Stimulated activated CD4-positive, alpha-beta T cell treated with anti-CD3 and anti-CD28 coated beads, Interleukin-12 subunit alpha, Interleukin-12 subunit beta, amount 100 ng/mL, for 48 hours (primary cell): ENCODE measurements around the gene USHBP1.

Source experiments
- DNase-seq, 3 donors: peaks; one replicate each; pipeline ENCODE4 v3.0.0-alpha.2; 2020; ENCODE audit warnings: low read depth in 2 of 3, low spot score in 1 of 3

The USHBP1 gene

DNA sequence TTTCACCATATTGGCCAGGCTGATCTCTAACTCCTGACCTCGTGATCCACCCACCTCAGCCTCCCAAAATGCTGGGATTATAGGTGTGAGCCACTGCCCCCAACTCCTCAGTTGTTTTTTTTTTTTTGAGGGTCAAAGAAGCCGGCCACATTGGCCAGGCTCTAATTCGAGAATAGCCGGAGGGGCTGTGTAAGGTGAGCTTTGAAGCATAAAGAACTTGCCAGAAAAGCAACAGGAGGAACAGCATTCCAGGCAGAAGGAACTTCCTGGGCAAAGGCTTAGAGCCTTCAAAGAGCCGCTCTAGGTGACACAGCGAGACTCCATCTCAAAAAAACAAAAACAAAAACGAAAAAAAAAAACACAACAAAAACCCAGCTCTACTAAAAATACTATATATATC is 1.5 kb upstream of the USHBP1 start:
- no peak for DNase-seq

GRCh38 chr19:17263712-17264640 is 569 bp downstream of the USHBP1 start:
- no peak for DNase-seq

GRCh38 chr19:17262557-17262956 is 2.0 kb downstream of the USHBP1 start:
- DNase-seq = no peak

DNA sequence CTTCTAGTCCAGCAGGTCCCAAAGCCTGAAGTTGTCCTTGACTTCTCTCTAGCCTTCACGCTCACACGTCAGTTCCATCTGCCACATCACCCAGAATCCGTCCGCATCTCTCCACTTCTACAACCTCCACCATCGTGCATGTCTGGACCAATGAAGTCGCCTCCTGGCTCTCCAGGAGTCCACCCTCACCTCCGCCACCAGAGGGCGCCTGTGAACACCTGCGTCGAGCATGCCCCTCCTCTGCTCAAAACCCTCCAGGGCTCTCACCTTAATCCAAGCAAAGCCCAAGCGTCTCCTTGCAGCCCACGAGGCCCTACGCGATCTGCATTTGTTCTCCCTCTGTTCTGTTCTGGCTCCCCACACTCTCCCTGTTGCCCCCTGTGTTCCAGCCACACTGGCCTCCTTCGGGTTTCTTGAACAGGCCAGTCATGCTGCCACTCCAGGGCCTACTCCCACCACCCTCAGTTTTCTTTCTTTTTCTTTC is 3.7 kb downstream of the USHBP1 start:
- DNase-seq = peak; percentile 86 to 87 (median 86)

- DNase-seq = no peak
These were observed 4.6 kb downstream of the USHBP1 start for GRCh38 chr19:17259934-17260333.

DNA sequence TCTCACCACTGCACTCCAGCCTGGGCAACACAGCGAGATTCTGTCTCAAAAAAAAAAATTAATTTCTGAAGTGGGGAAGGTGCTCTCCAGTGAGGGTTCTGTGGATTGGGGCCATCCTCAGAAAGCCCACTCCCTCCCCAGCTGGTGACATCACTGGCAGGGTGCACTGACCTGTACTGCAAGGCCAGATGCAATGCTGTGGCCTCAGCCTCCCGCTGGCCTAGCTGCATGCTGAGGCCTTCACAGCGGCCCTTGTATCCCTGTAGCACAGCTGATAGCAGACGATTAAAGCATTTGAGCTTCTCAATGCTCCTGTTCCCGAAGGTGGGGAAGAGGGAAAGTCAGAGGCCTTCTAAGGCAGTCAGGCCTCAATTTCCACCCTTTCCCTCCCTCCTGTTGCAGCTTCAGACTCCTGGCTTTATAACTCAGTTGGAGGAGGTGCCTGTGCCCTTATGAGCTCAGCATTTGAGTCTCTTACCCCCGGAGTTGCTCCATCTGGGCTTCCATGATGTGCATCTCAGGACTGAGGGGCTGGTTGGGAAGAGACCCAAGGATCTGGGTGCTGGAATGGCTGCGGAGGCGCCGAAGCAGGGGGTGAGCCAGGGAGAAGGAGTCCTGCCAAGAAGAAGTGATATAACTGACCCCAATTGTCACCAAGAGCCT is 5.3 kb downstream of the USHBP1 start:
- DNase-seq = no peak

GRCh38 chr19:17256130-17256529 is 8.4 kb downstream of the USHBP1 start:
- no peak for DNase-seq

- no peak for DNase-seq
These were observed 9.4 kb downstream of the USHBP1 start for GRCh38 chr19:17255150-17255621.

DNA sequence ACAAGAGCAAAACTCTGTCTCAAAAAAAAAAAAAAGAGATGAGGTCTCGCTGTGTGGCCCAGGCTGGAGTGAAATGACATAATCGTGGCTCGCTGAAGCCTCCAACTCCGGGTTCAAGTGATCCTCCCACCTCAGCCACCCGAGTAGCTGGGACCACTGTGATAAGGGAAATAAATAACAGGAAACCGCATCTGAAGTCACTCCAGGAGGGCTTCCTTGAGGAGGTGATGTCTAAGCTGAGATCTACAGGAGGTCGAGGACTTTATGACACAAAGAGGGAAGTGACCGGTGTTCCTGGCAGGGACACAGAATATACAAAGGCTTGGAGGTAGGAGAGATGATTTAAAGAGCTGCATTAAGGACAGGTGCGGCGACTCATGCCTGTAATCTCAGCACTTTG is 9.9 kb downstream of the USHBP1 start:
- DNase-seq = no peak

DNA sequence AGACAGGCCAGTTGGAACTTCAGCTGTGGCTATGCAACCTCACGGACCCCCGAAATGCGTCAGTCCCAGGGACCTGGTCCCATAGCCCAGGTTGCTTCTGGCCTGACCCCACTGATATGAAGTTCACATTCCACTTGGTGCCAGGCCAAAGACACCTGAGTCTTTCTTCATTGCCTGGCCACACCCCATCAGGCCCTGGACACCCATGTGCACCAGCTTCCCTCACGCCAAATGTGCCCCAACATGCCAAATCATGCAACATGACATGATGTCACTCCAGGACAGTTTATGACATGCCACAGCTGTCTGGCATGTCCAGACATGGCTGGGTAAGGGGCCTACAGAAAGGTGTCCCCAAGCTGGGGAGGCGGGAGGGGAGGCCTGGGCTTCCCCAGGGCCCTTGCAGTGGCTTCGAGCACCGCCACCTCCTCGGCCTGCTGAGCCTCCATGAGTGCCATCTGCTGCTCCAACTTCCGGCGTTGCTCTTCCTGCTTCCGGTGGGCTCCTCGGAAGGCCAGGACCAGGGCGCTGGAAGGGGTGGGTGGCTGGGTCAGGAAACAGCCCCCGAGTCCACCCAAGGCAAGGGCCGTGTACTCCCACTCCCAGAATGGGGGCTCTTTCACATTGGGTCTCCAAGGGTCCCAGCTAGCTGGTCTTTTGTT is 14.5 kb downstream of the USHBP1 start:
- no peak for DNase-seq

DNA sequence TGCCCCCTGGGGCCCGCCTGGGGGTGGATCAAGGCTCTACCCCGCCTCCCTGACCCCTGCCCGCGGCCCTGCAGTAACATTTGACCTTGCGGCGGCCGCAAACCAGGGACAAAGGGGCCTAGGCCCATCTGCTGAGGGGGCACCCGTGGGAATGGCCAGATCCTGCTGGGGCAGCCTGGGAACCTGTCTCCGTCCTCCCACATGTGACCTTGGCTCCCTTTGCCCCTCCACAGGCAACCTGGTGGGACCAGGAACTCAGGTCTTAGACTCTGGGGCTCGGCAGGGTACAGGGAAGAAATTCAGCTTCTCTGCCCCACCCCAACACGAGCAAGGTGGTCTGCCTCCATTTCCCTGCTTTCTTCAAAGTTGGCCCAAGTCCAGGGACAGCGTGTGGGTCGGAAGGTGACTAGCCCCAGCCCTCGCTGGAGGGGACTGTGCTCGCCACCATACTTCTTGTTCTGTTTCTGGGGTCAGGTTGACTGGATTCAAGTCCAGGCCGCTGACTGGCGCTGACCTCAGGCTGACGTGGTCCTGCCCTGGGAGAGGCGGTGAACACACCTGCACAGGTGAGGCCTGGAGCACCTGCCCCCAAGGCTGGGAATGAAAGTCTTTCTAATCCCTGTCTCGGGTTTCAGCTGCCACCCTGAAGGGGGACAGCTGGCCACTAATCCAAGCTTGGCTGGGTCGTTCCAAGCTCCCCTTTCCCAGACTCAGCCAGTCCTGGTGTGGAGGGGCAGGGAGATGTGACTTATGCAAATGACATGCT is 16.4 kb downstream of the USHBP1 start:
- no peak for DNase-seq

- no peak for DNase-seq
These were observed 17.7 kb downstream of the USHBP1 start for GRCh38 chr19:17246681-17247425.

DNA sequence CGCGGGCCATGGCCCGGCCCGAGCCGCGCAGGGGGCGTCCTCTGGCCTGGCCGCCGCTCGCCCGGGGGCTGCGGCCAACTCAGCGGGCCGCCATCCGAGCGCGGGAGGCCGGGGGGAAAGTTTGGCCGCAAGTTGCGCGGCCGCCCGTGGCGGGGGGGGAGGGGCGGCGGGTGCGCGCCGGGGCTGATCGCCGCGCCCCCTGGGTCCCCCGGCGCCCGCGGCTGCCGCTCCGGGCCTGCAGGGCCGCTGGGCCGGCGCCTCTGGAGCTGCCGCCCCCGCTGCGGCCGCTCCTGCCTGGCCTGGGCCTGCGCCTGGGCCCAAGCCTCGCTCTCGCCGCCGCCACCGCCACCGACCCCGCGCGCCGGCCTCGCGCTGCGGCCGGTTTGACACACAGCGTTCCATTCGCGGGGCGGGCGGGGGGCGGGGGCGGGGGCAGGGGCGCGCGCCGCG is 19.0 kb downstream of the USHBP1 start, which contains the start of gene NR2F6:
Gene NR2F6 (minus strand): TSS at position 385 of the 450 bp plus-strand sequence. CDS start 699 bp downstream, outside the sequence.
- DNase-seq = no peak

GRCh38 chr19:17244618-17245534 is 19.7 kb downstream of the USHBP1 start:
- no peak for DNase-seq

GRCh38 chr19:17243830-17244617 is 20.5 kb downstream of the USHBP1 start:
- no peak for DNase-seq

DNA sequence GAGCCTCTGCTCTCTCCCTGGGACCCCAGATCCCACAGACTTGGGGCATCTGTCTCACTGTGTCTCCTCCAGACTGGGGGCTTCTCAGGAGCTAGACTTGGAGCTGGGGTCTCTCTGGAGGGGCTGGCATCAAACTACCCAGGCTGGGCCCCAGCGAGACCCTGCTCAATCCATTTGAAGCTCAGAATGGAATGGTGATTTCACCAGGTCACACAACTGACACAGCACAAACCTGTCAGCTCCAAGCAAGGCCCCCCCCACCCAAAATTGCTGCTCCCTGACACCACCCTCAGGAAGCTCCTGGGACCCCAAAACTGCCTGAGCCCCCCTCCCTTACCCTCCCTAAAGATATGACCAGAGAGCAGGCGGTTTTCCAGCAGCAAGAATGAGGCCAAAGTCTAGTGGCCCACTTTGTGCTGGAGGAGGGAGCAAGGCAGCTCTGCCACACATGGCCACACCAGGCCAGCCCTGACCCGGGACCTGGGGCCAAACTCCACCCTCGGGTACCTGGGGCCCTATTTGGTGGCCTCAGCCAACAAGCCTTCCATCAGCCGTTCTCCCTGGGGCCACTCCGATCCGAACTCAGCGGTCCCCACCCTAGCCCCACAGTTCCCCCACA is 21.2 kb downstream of the USHBP1 start:
- DNase-seq = no peak

- DNase-seq = no peak
These were observed 21.9 kb downstream of the USHBP1 start for GRCh38 chr19:17242431-17243208.
